ENCODE results near the gene NR2F1-AS1.

Gene NR2F1-AS1

DNA sequence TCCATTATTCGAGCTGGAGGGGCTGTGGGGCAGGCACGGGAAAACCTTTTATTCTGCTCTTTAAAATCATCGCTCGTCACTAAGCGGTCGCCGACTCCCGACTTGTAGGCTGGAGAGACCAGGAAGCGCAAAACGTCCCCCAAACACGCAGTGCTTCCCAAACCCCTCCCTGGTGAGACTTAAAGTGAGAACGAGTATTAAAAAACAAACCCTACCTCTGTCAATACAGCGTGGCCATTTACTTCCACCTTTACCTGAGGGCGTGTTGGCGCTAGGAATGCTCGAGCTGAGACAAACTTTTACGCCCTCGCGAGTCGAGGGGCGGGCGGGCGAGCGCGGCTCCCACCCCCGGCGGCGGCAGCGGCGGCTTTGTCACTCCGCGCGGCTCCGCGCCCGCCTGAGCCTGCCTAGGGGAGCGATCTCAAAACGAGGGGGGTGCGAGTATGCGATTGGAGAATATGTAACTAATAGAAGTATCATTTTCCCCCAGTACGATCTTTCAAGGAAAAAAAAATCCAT is at the start of gene NR2F1-AS1:
Gene NR2F1-AS1 (minus strand): TSS at position 293 of the 519 bp plus-strand sequence.
- Mint-ChIP-seq H3K4me3 (no peak within 1 kb of the TSS), H3K27ac (no peak within 1 kb of the TSS), H3K36me3 (peaks cover 5% of the 10 kb centered on the region), H3K4me1 (peaks cover 24% of the 10 kb centered on the region), H3K9me3 (no peaks in the 10 kb centered on the region)
- ATAC-seq: peak; percentile 58
- DNase-seq (ENCODE audit: low spot score in 2 of 2): peak in 1 of 2 donors; percentile 64

DNA sequence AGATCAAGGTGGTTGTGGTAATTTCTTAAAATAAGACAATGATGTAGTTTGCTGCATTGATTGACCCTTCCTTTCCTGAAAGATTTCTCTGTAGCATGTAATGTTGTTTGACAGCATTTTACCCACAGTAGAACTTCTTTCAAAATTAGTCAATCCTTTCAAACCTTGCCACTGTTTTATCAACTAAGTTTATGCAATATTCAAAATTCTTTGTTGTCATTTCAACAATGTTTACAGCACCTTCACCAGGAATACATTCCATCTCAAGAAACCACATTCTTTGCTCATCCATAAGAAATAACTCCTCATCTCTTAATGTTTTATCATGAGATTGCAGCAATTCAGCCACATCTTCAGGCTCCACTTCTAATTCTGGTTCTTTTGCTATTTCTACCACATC is 45.8 kb upstream of the NR2F1-AS1 start:
- Mint-ChIP-seq H3K9me3 (no peaks in the 10 kb centered on the region), H3K27ac (no peak overlapping the region), H3K4me1 (peaks cover 18% of the 10 kb centered on the region), H3K36me3 (no peaks in the 10 kb centered on the region), H3K4me3 (no peak overlapping the region)
- ATAC-seq (no peak), DNase-seq (ENCODE audit: low spot score in 2 of 2) (no peak)

DNA sequence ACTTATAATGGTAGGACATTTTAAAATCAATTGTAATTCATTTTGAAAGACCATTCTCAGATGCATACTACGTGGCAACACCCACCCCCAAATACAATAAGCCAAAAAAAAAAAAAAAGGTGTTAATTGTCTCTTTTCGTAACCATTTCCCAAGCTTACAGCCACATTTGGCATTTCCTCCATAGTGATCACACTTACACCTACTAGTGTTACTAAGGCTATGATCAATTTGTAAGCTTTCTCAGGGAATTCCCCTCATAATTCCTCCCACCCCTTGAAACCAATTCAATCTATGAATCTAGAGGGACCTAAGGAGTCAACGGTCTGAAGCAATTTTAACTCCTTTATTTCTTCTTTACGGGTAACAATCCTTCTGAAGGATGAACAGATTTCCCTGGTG is 42.1 kb upstream of the NR2F1-AS1 start:
- ATAC-seq: peak; percentile 47
- DNase-seq (ENCODE audit: low spot score in 2 of 2): no peak
- peaks cover 33% of the 10 kb centered on the region for H3K4me1 Mint-ChIP-seq
- H3K9me3 Mint-ChIP-seq: no peaks in the 10 kb centered on the region
- H3K27ac Mint-ChIP-seq: peak overlapping the region; percentile 71
- no peaks in the 10 kb centered on the region for H3K36me3 Mint-ChIP-seq
- peak overlapping the region; percentile 12 for H3K4me3 Mint-ChIP-seq

DNA sequence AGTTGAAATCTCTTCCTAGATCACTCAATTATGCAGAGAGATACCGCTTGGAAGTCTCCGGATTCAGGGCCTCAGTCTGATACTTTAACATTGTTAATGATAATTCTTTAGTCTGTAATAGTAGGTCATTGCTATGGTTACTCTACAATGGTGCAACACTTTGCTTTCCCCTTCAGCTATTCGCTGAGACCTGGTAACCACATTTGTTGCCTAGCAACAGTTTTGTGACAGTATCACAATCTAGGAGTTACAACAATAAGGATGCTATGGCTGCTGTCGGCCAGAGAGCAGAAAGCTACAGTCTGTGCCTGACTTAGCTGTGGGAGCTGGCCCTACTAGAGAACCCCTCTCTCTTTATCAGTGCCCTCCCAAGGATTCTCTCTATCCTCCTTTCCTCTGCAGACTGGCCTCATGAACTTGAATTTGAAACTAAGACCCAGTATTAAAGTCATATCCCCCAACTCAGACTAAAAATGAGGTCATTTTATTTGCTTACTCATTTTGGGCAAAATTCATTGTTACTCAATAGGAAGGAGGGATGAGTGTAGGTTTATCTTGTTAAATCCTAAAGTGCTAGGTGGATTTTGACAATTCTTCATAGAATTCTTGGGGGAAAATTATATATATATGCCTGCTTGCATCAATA is 41.3 kb upstream of the NR2F1-AS1 start:
- DNase-seq (ENCODE audit: low spot score in 2 of 2) (no peak), ATAC-seq (peak; percentile 75)
- H3K36me3 Mint-ChIP-seq: no peaks in the 10 kb centered on the region
- peaks cover 33% of the 10 kb centered on the region for H3K4me1 Mint-ChIP-seq
- H3K27ac Mint-ChIP-seq: peak overlapping the region; percentile 71
- no peaks in the 10 kb centered on the region for H3K9me3 Mint-ChIP-seq
- H3K4me3 Mint-ChIP-seq: peak overlapping the region; percentile 96

DNA sequence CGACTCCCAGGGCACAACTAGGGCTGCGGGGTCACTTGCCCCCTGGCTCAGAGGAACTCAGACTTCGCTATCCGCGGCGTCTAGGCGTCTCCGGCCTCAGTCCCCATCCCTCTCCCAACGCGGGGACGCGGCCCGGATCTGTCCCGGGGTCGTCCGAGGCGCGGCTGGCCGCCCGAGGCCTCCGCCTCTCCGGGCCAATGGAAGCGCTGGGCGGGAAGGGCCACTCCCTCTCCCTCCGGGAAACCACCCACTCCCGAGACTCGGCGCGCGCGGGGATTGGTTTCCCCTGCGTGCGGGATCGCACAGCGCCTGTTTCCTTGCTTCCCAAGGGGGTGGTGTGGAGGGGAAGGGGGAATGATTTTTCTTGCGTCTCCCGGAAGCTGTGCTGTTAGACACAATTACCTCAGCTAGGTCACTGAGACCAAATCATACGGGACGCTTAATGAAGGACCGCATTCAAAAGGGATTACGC is 40.3 kb upstream of the NR2F1-AS1 start:
- peaks cover 33% of the 10 kb centered on the region for H3K4me1 Mint-ChIP-seq
- no peaks in the 10 kb centered on the region for H3K9me3 Mint-ChIP-seq
- H3K4me3 Mint-ChIP-seq: peak overlapping the region; percentile 96
- H3K36me3 Mint-ChIP-seq: no peaks in the 10 kb centered on the region
- peak overlapping the region; percentile 92 for H3K27ac Mint-ChIP-seq
- DNase-seq (ENCODE audit: low spot score in 2 of 2): peak in 1 of 2 donors; percentile 18
- ATAC-seq: no peak

DNA sequence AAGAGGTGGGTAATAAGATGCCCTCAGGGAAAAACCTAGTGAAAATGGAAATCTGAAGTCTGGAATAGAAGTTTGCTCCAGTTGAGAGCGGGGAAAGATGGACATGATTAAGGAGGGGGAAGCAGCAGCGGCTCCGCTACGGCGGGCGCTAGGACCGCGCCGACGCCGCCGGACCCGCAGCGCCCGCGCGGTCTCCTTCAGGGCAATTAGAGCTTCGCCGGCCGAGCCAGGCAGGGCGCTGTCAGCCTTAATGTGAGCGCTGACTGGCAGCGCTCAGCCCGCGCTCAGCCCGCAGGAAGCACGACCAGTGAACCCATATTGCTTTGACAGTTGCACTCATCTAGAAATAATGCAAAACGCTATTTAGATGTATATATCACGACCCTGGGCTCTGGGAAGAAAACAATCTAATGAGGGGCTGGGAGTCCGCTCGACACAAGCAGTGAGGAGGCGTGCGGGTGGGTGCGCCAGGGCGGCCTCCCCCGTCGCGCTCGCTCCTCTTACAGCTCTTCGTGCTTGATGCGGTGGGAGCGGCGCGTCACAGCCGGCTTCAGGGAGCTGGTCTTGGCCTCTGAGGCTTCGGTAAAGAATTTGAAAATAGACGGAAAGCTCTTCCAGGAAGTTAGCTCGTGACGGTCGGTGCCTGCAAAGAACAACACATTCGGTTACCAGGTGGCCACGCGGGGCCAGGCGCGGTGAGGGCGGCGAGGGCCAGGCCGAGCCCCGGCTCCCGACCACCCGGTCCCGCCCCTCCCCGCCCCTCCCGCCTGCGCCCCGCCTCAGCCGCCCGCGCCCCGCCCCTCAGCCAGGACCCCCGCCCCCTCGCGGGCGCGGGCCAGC is 39.7 kb upstream of the NR2F1-AS1 start:
- Mint-ChIP-seq H3K4me3 (peak overlapping the region; percentile 96), H3K27ac (peak overlapping the region; percentile 92), H3K9me3 (no peaks in the 10 kb centered on the region), H3K36me3 (no peaks in the 10 kb centered on the region), H3K4me1 (peaks cover 33% of the 10 kb centered on the region)
- ATAC-seq (peak; percentile 89), DNase-seq (ENCODE audit: low spot score in 2 of 2) (peak; percentile 40 to 77)

DNA sequence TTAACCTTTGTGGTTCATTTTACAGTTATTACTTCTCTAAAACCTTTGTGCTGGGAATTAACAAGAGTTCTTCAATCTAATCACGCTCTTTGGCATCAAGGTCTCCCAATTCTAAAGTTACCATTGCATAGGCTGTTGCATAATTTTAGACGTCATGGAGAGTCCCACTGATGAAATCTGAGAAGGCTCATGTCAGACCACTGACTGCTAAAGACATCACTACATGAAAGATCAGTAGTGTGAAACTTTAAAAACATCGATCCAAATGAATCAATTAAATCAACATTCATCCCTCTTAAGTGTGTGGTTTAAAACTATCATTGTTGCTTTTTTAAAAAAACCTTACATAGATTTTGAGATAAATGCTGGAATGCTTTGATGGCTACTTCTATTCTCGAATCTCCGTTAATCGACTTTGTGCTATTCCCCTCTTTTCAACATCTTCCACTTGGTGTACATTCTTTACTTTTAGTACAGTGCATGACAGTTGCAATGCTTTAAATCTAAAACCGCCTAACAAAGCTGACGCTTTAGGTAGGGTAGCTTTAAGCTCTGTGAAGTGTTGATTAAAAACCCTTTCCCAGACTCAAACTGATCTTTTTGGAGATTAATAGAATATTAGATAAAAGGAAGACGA is 35.6 kb upstream of the NR2F1-AS1 start:
- DNase-seq (ENCODE audit: low spot score in 2 of 2) (no peak), ATAC-seq (no peak)
- no peaks in the 10 kb centered on the region for H3K9me3 Mint-ChIP-seq
- peaks cover 22% of the 10 kb centered on the region for H3K4me1 Mint-ChIP-seq
- no peak overlapping the region for H3K4me3 Mint-ChIP-seq
- no peaks in the 10 kb centered on the region for H3K36me3 Mint-ChIP-seq
- H3K27ac Mint-ChIP-seq: no peak overlapping the region

DNA sequence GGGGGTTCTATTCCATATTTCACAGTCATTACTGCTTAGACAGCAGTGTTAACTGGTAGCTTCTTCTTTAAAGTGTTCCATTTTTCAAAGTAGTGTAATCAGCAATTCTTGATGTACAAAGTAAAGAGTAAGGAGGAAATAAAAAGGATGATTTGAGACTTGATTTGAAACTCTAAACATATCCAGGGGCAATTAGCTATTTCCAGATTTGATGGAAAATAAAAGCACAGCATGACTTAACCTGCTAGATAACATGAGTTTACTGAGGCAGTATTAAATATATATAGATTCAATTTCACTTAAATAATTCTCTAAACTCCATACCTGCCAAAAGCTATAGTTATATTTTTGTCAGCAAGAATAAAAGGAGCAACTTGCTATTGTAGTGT is 31.8 kb upstream of the NR2F1-AS1 start:
- no peaks in the 10 kb centered on the region for H3K36me3 Mint-ChIP-seq
- H3K4me3 Mint-ChIP-seq: no peak overlapping the region
- H3K9me3 Mint-ChIP-seq: no peaks in the 10 kb centered on the region
- DNase-seq (ENCODE audit: low spot score in 2 of 2) (no peak), ATAC-seq (no peak)
- H3K27ac Mint-ChIP-seq: no peak overlapping the region
- peaks cover 12% of the 10 kb centered on the region for H3K4me1 Mint-ChIP-seq

DNA sequence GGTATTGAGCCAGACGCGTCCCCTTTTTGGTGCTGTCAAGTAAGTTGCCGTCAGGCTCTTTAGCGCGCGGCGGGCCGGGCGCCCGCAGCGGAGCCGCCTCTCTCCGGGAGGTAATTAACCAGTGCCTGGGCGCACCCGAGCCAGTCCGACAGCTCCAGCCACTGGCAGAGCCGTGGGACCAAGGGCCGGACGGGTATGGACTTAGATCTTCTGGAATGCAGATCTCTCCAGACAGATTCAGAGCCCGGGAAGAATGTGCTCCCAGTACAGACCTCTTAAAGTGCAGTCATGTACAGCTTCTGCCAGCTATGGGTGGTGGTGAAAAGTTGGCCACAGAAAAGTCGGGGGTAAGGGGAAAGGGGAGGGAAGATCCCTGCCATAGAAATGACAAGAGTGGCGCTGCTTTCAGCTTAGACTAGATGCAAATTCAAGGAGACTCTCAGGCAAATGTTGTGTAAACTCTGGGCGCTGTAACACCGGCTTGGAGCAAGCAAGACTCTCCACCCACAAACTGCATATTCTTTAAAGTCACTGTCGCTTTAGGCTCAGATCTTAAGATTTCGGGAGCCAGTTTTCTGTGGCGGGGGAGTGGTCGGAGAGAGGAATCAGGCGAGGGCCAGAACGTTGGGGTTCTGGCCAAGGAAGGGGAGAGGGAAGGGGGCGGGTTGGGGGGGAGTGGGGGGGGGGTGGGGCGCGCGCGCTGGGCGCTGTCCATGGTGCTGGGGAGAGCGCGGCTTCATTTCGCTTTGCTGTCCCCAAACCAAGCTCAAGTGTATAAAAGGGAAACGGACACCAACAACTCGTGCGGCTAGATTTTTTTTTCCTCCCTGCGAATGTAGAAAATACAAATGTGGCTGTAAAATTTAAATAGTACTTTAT is 31.2 kb upstream of the NR2F1-AS1 start:
- Mint-ChIP-seq H3K4me3 (no peak overlapping the region), H3K27ac (no peak overlapping the region)

DNA sequence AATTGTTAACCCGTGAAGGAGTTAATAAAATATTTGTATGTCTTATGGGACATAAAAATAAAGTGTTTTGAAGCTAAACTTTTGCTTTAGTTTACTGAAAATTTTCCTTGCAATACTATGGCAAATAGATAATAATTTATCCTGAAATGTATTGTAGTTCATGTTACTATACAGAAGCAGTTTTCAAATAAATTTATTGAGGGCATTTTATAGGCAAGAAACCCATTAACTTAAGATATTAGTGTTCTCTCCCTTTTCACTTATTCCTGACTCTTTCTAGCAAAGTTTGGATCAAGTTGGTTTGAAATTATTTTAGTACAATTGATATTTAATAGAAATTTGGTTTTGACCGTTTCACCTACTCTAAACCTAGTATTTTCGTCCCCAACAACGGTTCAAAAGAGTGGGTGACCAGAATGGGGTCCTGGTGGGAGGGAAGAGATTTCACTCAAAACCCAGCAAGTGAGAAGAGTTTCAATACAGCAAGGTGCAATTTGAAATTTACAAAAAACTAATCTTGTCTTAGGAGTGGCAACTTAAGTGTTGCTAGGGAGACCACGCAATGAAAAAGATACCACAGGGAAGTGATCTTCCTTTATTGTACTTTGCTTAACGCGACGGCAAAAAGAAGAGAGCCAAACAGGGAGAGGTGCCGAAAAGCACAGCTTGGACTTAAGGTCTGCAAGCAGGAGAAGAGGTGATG is 30.4 kb upstream of the NR2F1-AS1 start:
- DNase-seq (ENCODE audit: low spot score in 2 of 2): no peak
- Mint-ChIP-seq H3K27ac (no peak overlapping the region), H3K9me3 (no peaks in the 10 kb centered on the region), H3K4me3 (no peak overlapping the region), H3K4me1 (peaks cover 20% of the 10 kb centered on the region), H3K36me3 (no peaks in the 10 kb centered on the region)
- no peak for ATAC-seq

More for the DNA sequence above, 31.2 kb upstream of the NR2F1-AS1 start:
- Mint-ChIP-seq H3K36me3 (no peaks in the 10 kb centered on the region), H3K4me1 (peaks cover 19% of the 10 kb centered on the region), H3K9me3 (no peaks in the 10 kb centered on the region)
- DNase-seq (ENCODE audit: low spot score in 2 of 2): no peak
- no peak for ATAC-seq

DNA sequence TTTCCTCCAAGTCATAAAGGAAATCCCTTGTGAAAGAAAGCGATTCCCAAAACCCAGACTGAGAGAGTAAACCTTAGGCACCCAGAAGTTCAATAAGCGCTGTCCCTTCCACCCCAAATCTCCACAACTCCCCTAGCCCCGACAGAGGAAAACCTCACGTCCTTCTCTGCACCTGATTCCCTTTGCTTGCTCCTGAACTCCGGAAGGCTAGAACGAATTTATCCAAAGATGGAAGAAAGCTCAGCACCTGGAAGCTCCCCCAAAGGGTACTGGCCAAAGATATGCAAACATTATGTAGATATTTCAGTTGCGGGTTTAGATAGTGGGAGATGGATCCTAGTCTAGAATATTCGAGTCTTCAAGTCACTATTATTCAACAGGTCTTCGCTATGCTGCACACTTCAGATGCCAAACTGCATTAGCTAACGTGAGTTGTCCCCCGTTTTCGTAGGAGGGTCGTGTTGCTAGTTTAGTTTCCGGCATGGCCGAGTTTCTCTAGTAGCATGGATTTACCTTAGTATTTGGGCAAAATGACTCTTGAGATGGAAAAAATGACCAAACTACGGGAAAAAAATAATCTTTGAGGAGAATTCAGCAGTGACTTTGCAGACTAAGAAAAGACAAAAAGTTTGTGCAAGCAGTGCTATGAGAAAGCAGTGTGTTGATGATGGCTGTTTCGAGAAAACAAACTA is 29.7 kb upstream of the NR2F1-AS1 start:
- H3K36me3 Mint-ChIP-seq: no peaks in the 10 kb centered on the region
- no peak for DNase-seq (ENCODE audit: low spot score in 2 of 2)
- H3K9me3 Mint-ChIP-seq: no peaks in the 10 kb centered on the region
- no peak for ATAC-seq
- H3K27ac Mint-ChIP-seq: no peak overlapping the region
- no peak overlapping the region for H3K4me3 Mint-ChIP-seq
- peaks cover 20% of the 10 kb centered on the region for H3K4me1 Mint-ChIP-seq

DNA sequence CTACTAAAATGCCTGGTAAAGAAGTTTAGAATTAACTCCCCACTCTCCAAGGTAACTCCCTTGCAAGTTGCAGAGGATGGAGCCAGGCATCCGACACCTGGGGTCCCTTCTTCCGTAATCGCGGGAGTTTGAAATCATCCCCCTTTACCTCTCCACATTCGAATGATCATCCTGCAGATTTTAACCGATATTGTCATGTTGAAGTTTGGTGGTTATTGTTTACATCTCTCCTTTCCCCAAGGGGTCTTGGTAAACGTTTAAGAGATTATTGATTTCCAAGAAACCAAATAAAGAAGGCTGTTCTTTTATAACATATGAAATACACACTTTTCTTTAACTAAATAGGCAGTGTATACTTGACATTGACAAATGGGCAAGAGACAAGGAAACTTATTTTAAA is 28.7 kb upstream of the NR2F1-AS1 start:
- Mint-ChIP-seq H3K4me1 (peaks cover 22% of the 10 kb centered on the region), H3K4me3 (no peak overlapping the region)

DNA sequence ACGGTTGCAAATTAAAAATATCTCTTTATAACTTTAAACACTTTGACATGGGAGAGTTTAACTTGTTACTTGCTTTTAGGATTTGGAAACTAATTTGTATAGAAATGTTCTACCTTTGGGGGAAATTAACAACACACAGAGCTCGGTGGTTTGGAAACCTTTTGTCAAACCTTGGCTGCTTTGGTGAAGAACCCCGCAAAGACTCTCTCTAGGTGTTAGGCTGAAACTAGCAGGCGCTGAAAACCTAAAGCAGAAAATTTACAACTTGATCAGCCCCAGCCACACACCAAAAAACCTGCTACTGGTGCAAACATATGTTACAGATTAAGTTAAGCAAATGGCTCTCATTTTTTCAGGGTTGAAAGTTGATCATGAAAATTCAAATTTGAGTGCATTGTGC is 27.8 kb upstream of the NR2F1-AS1 start:
- H3K9me3 Mint-ChIP-seq: no peaks in the 10 kb centered on the region
- DNase-seq (ENCODE audit: low spot score in 2 of 2) (no peak), ATAC-seq (no peak)
- H3K4me3 Mint-ChIP-seq: no peak overlapping the region
- H3K36me3 Mint-ChIP-seq: no peaks in the 10 kb centered on the region
- H3K27ac Mint-ChIP-seq: no peak overlapping the region
- H3K4me1 Mint-ChIP-seq: peaks cover 26% of the 10 kb centered on the region

More for the DNA sequence above, 28.7 kb upstream of the NR2F1-AS1 start:
- Mint-ChIP-seq H3K36me3 (no peaks in the 10 kb centered on the region), H3K9me3 (no peaks in the 10 kb centered on the region), H3K27ac (no peak overlapping the region)
- ATAC-seq (no peak), DNase-seq (ENCODE audit: low spot score in 2 of 2) (no peak)

All from stimulated activated effector memory CD8-positive, alpha-beta T cell treated with anti-CD3 and anti-CD28 coated beads, Interleukin-12 subunit alpha, Interleukin-12 subunit beta, amount 100 ng/mL, for 72 hours (primary cell).